ENCODE measurements around the gene LRP1B. TPM values are rescaled to one million over a fixed set of nuclear protein-coding genes. Genes with fewer than 3 reads are reported as not detected.

LRP1B gene
- total and polyA plus RNA-seq, 2 donors (not counting 1 experiment from before 2014, with no cell fraction given) = under 0.01 to 0.01 TPM

- no peak overlapping the region for H3K27ac ChIP-seq (ENCODE audit: insufficient read depth, low read length)
- no peaks in the 10 kb centered on the region for H3K27me3 ChIP-seq (ENCODE audit: control insufficient read depth, insufficient read depth, low read length)
- no peak overlapping the region for H2AFZ ChIP-seq (ENCODE audit: low read length)
- no peaks in the 10 kb centered on the region for H3K9me3 ChIP-seq (ENCODE audit: control insufficient read depth, insufficient read depth, low read depth, low read length)
- TF ChIP-seq CTCF (conservative IDR thresholded peaks at IDR 0.05 in 1 of 2, IDR thresholded peaks at IDR 0.05 in 1 of 2; ENCODE audit: low read depth in 1 of 2, low read length in 2 of 2) = no peak
- no peaks in the 10 kb centered on the region for H3K4me1 ChIP-seq (ENCODE audit: control insufficient read depth, extremely low read depth, insufficient read depth, low read length)
- H3K79me2 ChIP-seq (ENCODE audit: control insufficient read depth, insufficient read depth, low read length) = no peaks in the 10 kb centered on the region
- H3K4me3 ChIP-seq (replicated peaks in 1 of 4; ENCODE audit: control extremely low read depth in 1 of 4, insufficient read depth in 1 of 4, low read depth in 3 of 4, low read length in 4 of 4) = no peak overlapping the region
- H3K9ac ChIP-seq (ENCODE audit: insufficient read depth, low read length) = no peak overlapping the region
- peak in 1 of 2 donors; percentile 76 for DNase-seq (ENCODE audit: low read depth in 2 of 2)
- H3K4me2 ChIP-seq (ENCODE audit: extremely low read depth, insufficient read depth, low read length) = no peak overlapping the region
- H4K20me1 ChIP-seq (ENCODE audit: control insufficient read depth, extremely low read depth, insufficient read depth, low read length) = no peaks in the 10 kb centered on the region
- no peaks in the 10 kb centered on the region for H3K36me3 ChIP-seq (ENCODE audit: control insufficient read depth, insufficient read depth, low read length)
Measured at GRCh38 chr2:142044197-142044596, 86.6 kb downstream of the LRP1B start.

GRCh38 chr2:142042536-142043199 is 88.1 kb downstream of the LRP1B start:
- H3K4me2 ChIP-seq (ENCODE audit: extremely low read depth, insufficient read depth, low read length) = no peak overlapping the region
- DNase-seq (ENCODE audit: low read depth in 2 of 2) = peak in 1 of 2 donors; percentile 70
- no peaks in the 10 kb centered on the region for H4K20me1 ChIP-seq (ENCODE audit: control insufficient read depth, extremely low read depth, insufficient read depth, low read length)
- H3K79me2 ChIP-seq (ENCODE audit: control insufficient read depth, insufficient read depth, low read length) = no peaks in the 10 kb centered on the region
- no peaks in the 10 kb centered on the region for H3K4me1 ChIP-seq (ENCODE audit: control insufficient read depth, extremely low read depth, insufficient read depth, low read length)
- no peaks in the 10 kb centered on the region for H3K9me3 ChIP-seq (ENCODE audit: control insufficient read depth, insufficient read depth, low read depth, low read length)
- H3K36me3 ChIP-seq (ENCODE audit: control insufficient read depth, insufficient read depth, low read length) = no peaks in the 10 kb centered on the region
- no peak overlapping the region for H2AFZ ChIP-seq (ENCODE audit: low read length)
- TF ChIP-seq CTCF (conservative IDR thresholded peaks at IDR 0.05 in 1 of 2, IDR thresholded peaks at IDR 0.05 in 1 of 2; ENCODE audit: low read depth in 1 of 2, low read length in 2 of 2) = no peak
- no peak for TF ChIP-seq EZH2 (IDR thresholded peaks at IDR 0.05; ENCODE audit: low read length, missing control alignments)
- H3K27ac ChIP-seq (ENCODE audit: insufficient read depth, low read length) = no peak overlapping the region
- H3K27me3 ChIP-seq (ENCODE audit: control insufficient read depth, insufficient read depth, low read length) = no peaks in the 10 kb centered on the region
- no peak overlapping the region for H3K9ac ChIP-seq (ENCODE audit: insufficient read depth, low read length)
- no peak overlapping the region for H3K4me3 ChIP-seq (replicated peaks in 1 of 4; ENCODE audit: control extremely low read depth in 1 of 4, insufficient read depth in 1 of 4, low read depth in 3 of 4, low read length in 4 of 4)

GRCh38 chr2:142041996-142042395 is 88.8 kb downstream of the LRP1B start:
- H3K36me3 ChIP-seq (ENCODE audit: control insufficient read depth, insufficient read depth, low read length) = no peaks in the 10 kb centered on the region
- H3K9ac ChIP-seq (ENCODE audit: insufficient read depth, low read length) = no peak overlapping the region
- H3K27ac ChIP-seq (ENCODE audit: insufficient read depth, low read length) = no peak overlapping the region
- H2AFZ ChIP-seq (ENCODE audit: low read length) = no peak overlapping the region
- H3K79me2 ChIP-seq (ENCODE audit: control insufficient read depth, insufficient read depth, low read length) = no peaks in the 10 kb centered on the region
- no peak overlapping the region for H3K4me3 ChIP-seq (replicated peaks in 1 of 4; ENCODE audit: control extremely low read depth in 1 of 4, insufficient read depth in 1 of 4, low read depth in 3 of 4, low read length in 4 of 4)
- peak in 1 of 2 donors; percentile 85 for DNase-seq (ENCODE audit: low read depth in 2 of 2)
- no peaks in the 10 kb centered on the region for H3K9me3 ChIP-seq (ENCODE audit: control insufficient read depth, insufficient read depth, low read depth, low read length)
- no peaks in the 10 kb centered on the region for H3K27me3 ChIP-seq (ENCODE audit: control insufficient read depth, insufficient read depth, low read length)
- no peaks in the 10 kb centered on the region for H4K20me1 ChIP-seq (ENCODE audit: control insufficient read depth, extremely low read depth, insufficient read depth, low read length)
- no peaks in the 10 kb centered on the region for H3K4me1 ChIP-seq (ENCODE audit: control insufficient read depth, extremely low read depth, insufficient read depth, low read length)
- no peak for TF ChIP-seq EZH2 (IDR thresholded peaks at IDR 0.05; ENCODE audit: low read length, missing control alignments)
- TF ChIP-seq CTCF (conservative IDR thresholded peaks at IDR 0.05 in 1 of 2, IDR thresholded peaks at IDR 0.05 in 1 of 2; ENCODE audit: low read depth in 1 of 2, low read length in 2 of 2) = no peak
- no peak overlapping the region for H3K4me2 ChIP-seq (ENCODE audit: extremely low read depth, insufficient read depth, low read length)

Data from fibroblast of lung (primary cell).